Tongue (tissue), 1 donor: Measurements from ENCODE around the gene MAB21L4. TPM values are rescaled to one million over a fixed set of nuclear protein-coding genes. Genes with fewer than 3 reads are reported as not detected.

ENCODE experiments used
- total RNA-seq: library from RNA; depleted of rRNA; stranded (reverse); fragments of >200 nt; gene quantifications from one replicate; pipeline ENCODE4 v1.2.3, GENCODE V29; 2014

MAB21L4 gene
- total RNA-seq, 1 donor from 2014 or later = 23.0 TPM

Other genes starting within 250 kb of the MAB21L4 start
- gene AQP12B, start 213.3 kb downstream of the MAB21L4 start, total RNA-seq = not detected
- gene AQP12A, start 204.3 kb downstream of the MAB21L4 start, total RNA-seq = not detected
- gene KIF1A, start 75.9 kb downstream of the MAB21L4 start, total RNA-seq = 8.9 TPM
- gene AGXT, start 27.3 kb downstream of the MAB21L4 start, total RNA-seq = not detected
- not detected for gene CROCC2, start 10.2 kb upstream of the MAB21L4 start, total RNA-seq
- gene SNED1, start 102.5 kb upstream of the MAB21L4 start, total RNA-seq = 15.0 TPM
- 70.9 TPM for gene MTERF4, start 206.1 kb upstream of the MAB21L4 start, total RNA-seq